Measurements from ENCODE around the gene NFKBIZ.

DNA sequence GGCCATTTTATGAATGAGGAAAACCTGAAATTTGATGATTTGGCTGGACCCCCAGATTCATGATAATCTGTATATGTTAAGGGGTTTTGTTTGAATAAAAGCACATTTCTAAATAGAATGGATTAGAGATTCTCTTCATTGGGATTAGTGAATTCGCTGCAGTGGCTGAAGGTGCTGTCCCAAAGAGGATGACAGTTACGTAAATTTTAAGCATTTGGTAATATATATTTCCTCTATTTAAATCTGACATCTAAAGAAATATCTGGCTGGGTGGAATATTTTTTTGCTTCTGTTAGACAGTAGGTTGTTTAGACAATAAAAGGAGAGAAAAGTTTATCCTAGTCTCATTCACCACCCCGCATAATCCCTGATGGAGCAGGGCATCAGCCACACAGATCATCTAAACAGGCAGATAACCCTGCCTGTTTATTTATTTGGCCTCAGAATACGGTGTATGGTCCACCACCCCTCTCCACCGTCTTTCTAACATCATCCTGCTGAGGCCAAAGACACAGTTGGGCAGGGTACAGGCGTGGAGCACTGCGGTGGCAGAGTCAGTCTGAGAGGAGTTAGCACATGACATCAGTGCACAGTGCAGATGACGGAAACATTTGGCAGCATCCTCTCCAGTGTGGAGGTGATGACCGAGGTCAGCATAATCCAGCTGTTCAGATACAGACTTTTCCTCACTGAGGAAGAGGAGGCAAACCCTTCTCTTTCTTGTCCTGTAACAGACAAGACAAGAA lies 20.4 kb upstream of the NFKBIZ start:
- TF ChIP-seq CTCF (IDR thresholded peaks at IDR 0.05; ENCODE audit: low read depth, low read length) (no peak), POLR2A (IDR thresholded peaks at IDR 0.05; ENCODE audit: extremely low read depth, insufficient read length) (no peak)
- TF ChIP-seq, protein P1, sequence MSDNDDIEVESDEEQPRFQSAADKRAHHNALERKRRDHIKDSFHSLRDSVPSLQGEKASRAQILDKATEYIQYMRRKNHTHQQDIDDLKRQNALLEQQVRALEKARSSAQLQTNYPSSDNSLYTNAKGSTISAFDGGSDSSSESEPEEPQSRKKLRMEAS (IDR thresholded peaks at IDR 0.05; ENCODE audit: low read depth, low read length): no peak
